A549 (cell line): ENCODE data around the gene HNRNPUL1.

Experiments used
- CTCF ChIP-seq: fragments of >200 bp; sonication (Bioruptor Twin); formaldehyde crosslinking; IDR thresholded peaks from 3 replicates; pipeline ENCODE4 v1.5.1; 2016
- RAD21 ChIP-seq, 2 experiments: fragments of >200 bp in 1 of 2; sonication (Bioruptor Twin) in 1 of 2; formaldehyde crosslinking in 1 of 2; IDR thresholded peaks in 1 of 2; conservative IDR thresholded peaks in 1 of 2; 2 replicates in 1 of 2; 3 replicates in 1 of 2; pipeline ENCODE4 v1.6.1; 2012 to 2018; ENCODE audit warnings: inconsistent platforms in 1 of 2

GRCh38 chr19:41221514-41222205 is 42.5 kb upstream of the HNRNPUL1 start:
- no peak for TF ChIP-seq CTCF
- no peak for TF ChIP-seq RAD21 (conservative IDR thresholded peaks at IDR 0.05 in 1 of 2, IDR thresholded peaks at IDR 0.05 in 1 of 2)
